Neuronal stem cell (in vitro differentiated cells): ENCODE data around the gene PNMA5.

Experiments used
- DNase-seq: peaks from one replicate; pipeline ENCODE4 v3.0.0-alpha.2; 2013; ENCODE audit warnings: low spot score
- H2AFZ ChIP-seq: one replicate; pipeline ENCODE4 v1.6.1; 2013; ENCODE audit warnings: mild to moderate bottlenecking, low read length, inconsistent platforms
- H2AK5ac ChIP-seq: 2 replicates; pipeline ENCODE4 v1.6.1; 2013; ENCODE audit warnings: low read depth, mild to moderate bottlenecking, inconsistent platforms, low read length, moderate library complexity, mixed read lengths
- H2BK120ac ChIP-seq: 2 replicates; pipeline ENCODE4 v1.6.1; 2013; ENCODE audit warnings: low read depth, mild to moderate bottlenecking, inconsistent platforms, low read length, moderate library complexity, mixed read lengths
- H2BK12ac ChIP-seq: one replicate; pipeline ENCODE4 v1.6.1; 2013; ENCODE audit warnings: low read length, inconsistent platforms
- H2BK15ac ChIP-seq: 2 replicates; pipeline ENCODE4 v1.6.1; 2013; ENCODE audit warnings: mild to moderate bottlenecking, low read length, inconsistent platforms, mixed read lengths
- H2BK5ac ChIP-seq: one replicate; pipeline ENCODE4 v1.6.1; 2013; ENCODE audit warnings: inconsistent platforms, mild to moderate bottlenecking, low read length, moderate library complexity
- H3K14ac ChIP-seq: one replicate; pipeline ENCODE4 v1.6.1; 2013; ENCODE audit warnings: low read length, inconsistent platforms
- H3K18ac ChIP-seq: 2 replicates; pipeline ENCODE4 v1.6.1; 2013; ENCODE audit warnings: low read length, inconsistent platforms
- H3K23ac ChIP-seq: 2 replicates; pipeline ENCODE4 v1.6.1; 2013; ENCODE audit warnings: low read depth, mild to moderate bottlenecking, mixed read lengths, low read length, inconsistent platforms; ENCODE audit not compliant: poor library complexity
- H3K27ac ChIP-seq: replicated peaks from 3 replicates; pipeline ENCODE4 v1.5.1; 2013; ENCODE audit warnings: low read length, inconsistent platforms
- H3K27me3 ChIP-seq, 3 experiments: 2 replicates each; pipeline ENCODE4 v1.6.1; 2013; ENCODE audit warnings: low read length in 3 of 3, mild to moderate bottlenecking in 2 of 3, inconsistent platforms in 1 of 3, low read depth in 1 of 3, mixed read lengths in 1 of 3, moderate library complexity in 1 of 3; ENCODE audit not compliant: control insufficient read depth in 3 of 3, insufficient read depth in 3 of 3
- H3K36me3 ChIP-seq, 2 donors: replicated peaks in 1 of 2; 2 replicates each; pipeline ENCODE4 v1.6.1; 2013; ENCODE audit warnings: low read length in 2 of 2; ENCODE audit not compliant: control insufficient read depth in 2 of 2, insufficient read depth in 2 of 2
- H3K4ac ChIP-seq: 2 replicates; pipeline ENCODE4 v1.6.1; 2013; ENCODE audit warnings: inconsistent platforms, mild to moderate bottlenecking, low read length, moderate library complexity
- H3K4me1 ChIP-seq, 2 donors: 1 replicate in 1 of 2; 2 replicates in 1 of 2; pipeline ENCODE4 v1.6.1; 2013; ENCODE audit warnings: low read length in 2 of 2, low read depth in 1 of 2; ENCODE audit not compliant: control insufficient read depth in 2 of 2, insufficient read depth in 1 of 2
- H3K4me2 ChIP-seq: one replicate; pipeline ENCODE4 v1.6.1; 2013; ENCODE audit warnings: mild to moderate bottlenecking, low read length, inconsistent platforms; ENCODE audit not compliant: insufficient read depth, poor library complexity, severe bottlenecking
- H3K4me3 ChIP-seq, 2 donors: 2 replicates each; pipeline ENCODE4 v1.5.1; 2013; ENCODE audit warnings: low read length in 2 of 2, mild to moderate bottlenecking in 2 of 2, inconsistent platforms in 1 of 2, moderate library complexity in 1 of 2
- H3K79me1 ChIP-seq: one replicate; pipeline ENCODE4 v1.6.1; 2013; ENCODE audit warnings: low read depth, mild to moderate bottlenecking, inconsistent platforms, low read length, moderate library complexity
- H3K9ac ChIP-seq: one replicate; pipeline ENCODE4 v1.6.1; 2013; ENCODE audit warnings: mild to moderate bottlenecking, low read depth, low read length, inconsistent platforms; ENCODE audit not compliant: poor library complexity
- H3K9me3 ChIP-seq, 2 donors: replicated peaks in 1 of 2; 2 replicates each; pipeline versions ENCODE3 to v1.6.1; 2013; ENCODE audit warnings: low read length in 2 of 2, mild to moderate bottlenecking in 2 of 2, inconsistent platforms in 1 of 2, low read depth in 1 of 2, mixed read lengths in 1 of 2, moderate library complexity in 1 of 2; ENCODE audit not compliant: control insufficient read depth in 2 of 2, insufficient read depth in 1 of 2
- H4K8ac ChIP-seq: one replicate; pipeline ENCODE4 v1.6.1; 2013; ENCODE audit warnings: low read depth, mild to moderate bottlenecking, inconsistent platforms, low read length, moderate library complexity
- H4K91ac ChIP-seq: one replicate; pipeline ENCODE4 v1.6.1; 2013; ENCODE audit warnings: low read length, low read depth, mild to moderate bottlenecking, inconsistent platforms; ENCODE audit not compliant: poor library complexity
- WGBS, 2 donors: extraction: QIAGEN DNeasy Blood & Tissue Kit; methylation state at CpG; one replicate each; pipeline ENCODE4 v1.1.7; 2013; ENCODE audit warnings: missing lambda C conversion rate in 2 of 2, mixed read lengths in 1 of 2; ENCODE audit not compliant: insufficient read length in 2 of 2, insufficient replicate concordance in 1 of 2; ENCODE audit errors: extremely low coverage in 2 of 2; 5-methylcytosine and 5-hydroxymethylcytosine counted together

PNMA5 gene

DNA sequence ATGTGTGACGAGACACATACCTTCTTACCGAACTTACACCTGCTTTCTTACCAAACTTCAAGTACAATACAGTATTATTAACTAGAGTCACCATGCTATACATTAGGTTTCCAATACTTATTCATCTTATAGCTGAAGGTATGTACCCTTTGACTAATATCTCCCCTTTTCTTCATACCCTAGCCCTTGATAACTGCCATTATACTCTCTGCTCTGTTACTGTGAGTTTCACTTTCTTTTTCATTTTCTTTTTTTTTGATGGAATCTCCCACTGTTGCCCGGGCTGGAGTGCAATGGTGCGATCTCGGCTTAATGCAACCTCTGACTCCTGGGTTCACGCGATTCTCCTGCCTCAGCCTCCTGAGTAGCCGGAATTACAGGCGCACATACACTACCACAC is 3.4 kb upstream of the PNMA5 start:
- Histone ChIP-seq H3K36me3 (no peaks in the 10 kb centered on the region), H4K91ac (no peak overlapping the region), H3K27ac (no peak overlapping the region)

GRCh38 chrX:152992115-152992514 is 1.8 kb downstream of the PNMA5 start:
- Histone ChIP-seq H3K36me3 (no peaks in the 10 kb centered on the region), H3K4ac (no peak overlapping the region), H3K4me1 (peaks cover 0 to 2% of the 10 kb centered on the region in 2 donors), H3K18ac (no peak overlapping the region), H2BK5ac (no peak overlapping the region), H2BK120ac (no peak overlapping the region), H4K8ac (no peak overlapping the region), H3K4me3 (no peak overlapping the region), H2AK5ac (no peak overlapping the region), H3K4me2 (no peak overlapping the region), H3K14ac (no peak overlapping the region), H4K91ac (no peak overlapping the region), H2AFZ (no peak overlapping the region), H3K9me3 (no peaks in the 10 kb centered on the region), H3K27me3 (peaks cover 0 to 39% (median 0%) of the 10 kb centered on the region in 3 experiments), H3K27ac (no peak overlapping the region), H2BK15ac (no peak overlapping the region), H3K79me1 (no peaks in the 10 kb centered on the region), H3K23ac (no peak overlapping the region), H2BK12ac (no peak overlapping the region), H3K9ac (no peak overlapping the region)
- no CpG with 5 or more reads among the region's 4 CpGs for WGBS, 2 donors
- DNase-seq, result no peak

More for the DNA sequence above, 3.4 kb upstream of the PNMA5 start:
- H2BK12ac ChIP-seq, result no peak overlapping the region
- no peak overlapping the region for H3K23ac ChIP-seq
- H2BK15ac ChIP-seq, result no peak overlapping the region
- no peak overlapping the region for H3K4me3 ChIP-seq
- H3K9me3 ChIP-seq, result no peaks in the 10 kb centered on the region
- H2BK120ac ChIP-seq, result no peak overlapping the region
- no peaks in the 10 kb centered on the region for H3K79me1 ChIP-seq
- no peak overlapping the region for H3K14ac ChIP-seq
- no peak overlapping the region for H2AFZ ChIP-seq
- H4K8ac ChIP-seq, result no peak overlapping the region
- H3K4me1 ChIP-seq, result no peaks in the 10 kb centered on the region
- no CpG with 5 or more reads among the region's 9 CpGs for WGBS, 2 donors
- H3K27me3 ChIP-seq, result peaks cover 0 to 17% (median 0%) of the 10 kb centered on the region in 3 experiments
- no peak overlapping the region for H3K4me2 ChIP-seq
- no peak overlapping the region for H3K18ac ChIP-seq
- no peak for DNase-seq
- no peak overlapping the region for H2AK5ac ChIP-seq
- no peak overlapping the region for H2BK5ac ChIP-seq
- H3K4ac ChIP-seq, result no peak overlapping the region
- H3K9ac ChIP-seq, result no peak overlapping the region

DNA sequence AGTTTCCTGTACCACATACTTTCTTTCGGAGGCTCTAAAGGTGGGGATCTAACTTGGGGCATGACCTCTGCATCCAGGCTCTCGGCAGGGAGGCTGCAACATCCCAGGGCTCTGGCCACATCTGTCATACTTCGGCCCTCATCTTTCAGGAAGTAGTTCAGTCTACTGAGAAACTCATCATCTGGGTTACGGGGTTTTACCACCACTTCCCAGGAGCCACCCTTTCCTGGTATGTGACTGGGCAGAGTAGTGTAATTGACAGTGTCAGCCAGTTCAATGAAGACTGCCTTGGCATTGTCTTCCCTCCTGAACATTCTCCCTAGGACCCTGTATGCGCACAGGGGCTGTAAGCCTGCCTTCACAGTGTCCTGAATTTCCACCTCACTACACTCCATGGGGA is 2.8 kb downstream of the PNMA5 start:
- Histone ChIP-seq H3K23ac (no peak overlapping the region), H3K27me3 (peaks cover 0 to 39% (median 0%) of the 10 kb centered on the region in 3 experiments), H2AK5ac (no peak overlapping the region), H2BK5ac (no peak overlapping the region), H4K91ac (no peak overlapping the region), H3K9ac (no peak overlapping the region), H3K4me1 (peaks cover 0 to 2% of the 10 kb centered on the region in 2 donors), H3K27ac (no peak overlapping the region), H2BK12ac (no peak overlapping the region), H3K4ac (no peak overlapping the region), H2BK120ac (no peak overlapping the region), H2AFZ (no peak overlapping the region), H3K18ac (no peak overlapping the region), H2BK15ac (no peak overlapping the region), H3K9me3 (no peaks in the 10 kb centered on the region), H3K4me2 (no peak overlapping the region), H3K4me3 (no peak overlapping the region), H3K36me3 (no peaks in the 10 kb centered on the region), H3K14ac (no peak overlapping the region), H4K8ac (no peak overlapping the region), H3K79me1 (no peaks in the 10 kb centered on the region)
- WGBS, 2 donors, result no CpG with 5 or more reads among the region's 5 CpGs
- DNase-seq, result no peak

GRCh38 chrX:152989292-152989658 is 4.6 kb downstream of the PNMA5 start:
- Histone ChIP-seq H2BK15ac (no peak overlapping the region), H2AK5ac (no peak overlapping the region), H2BK120ac (no peak overlapping the region), H3K79me1 (no peaks in the 10 kb centered on the region), H3K27me3 (peaks cover 0 to 35% (median 0%) of the 10 kb centered on the region in 3 experiments), H3K18ac (no peak overlapping the region), H3K4ac (no peak overlapping the region), H3K9me3 (no peaks in the 10 kb centered on the region), H2AFZ (no peak overlapping the region), H3K4me2 (no peak overlapping the region), H3K23ac (no peak overlapping the region), H4K8ac (no peak overlapping the region), H3K4me3 (no peak overlapping the region), H3K9ac (no peak overlapping the region), H4K91ac (no peak overlapping the region), H3K36me3 (no peaks in the 10 kb centered on the region), H3K14ac (no peak overlapping the region), H2BK12ac (no peak overlapping the region), H2BK5ac (no peak overlapping the region), H3K27ac (no peak overlapping the region), H3K4me1 (peaks cover 0 to 2% of the 10 kb centered on the region in 2 donors)
- no CpG with 5 or more reads among the region's 8 CpGs for WGBS, 2 donors
- DNase-seq, result no peak
